Loucy (cell line): ENCODE measurements around the gene SHISAL2A.

ENCODE experiments used
- EZH2phosphoT487 ChIP-seq: fragments of 200-600 bp; IDR thresholded peaks from 2 replicates; pipeline ENCODE4 v1.6.1; 2018; ENCODE audit warnings: antibody characterized with exemption, mild to moderate bottlenecking, moderate library complexity, borderline replicate concordance
- TF ChIP-seq, protein P1 (sequence below): fragments of 200-600 bp; sonication (generic); conservative IDR thresholded peaks from 2 replicates; pipeline ENCODE4 v1.5.1; 2014; ENCODE audit warnings: mild to moderate bottlenecking, antibody characterized with exemption, low read length

DNA sequence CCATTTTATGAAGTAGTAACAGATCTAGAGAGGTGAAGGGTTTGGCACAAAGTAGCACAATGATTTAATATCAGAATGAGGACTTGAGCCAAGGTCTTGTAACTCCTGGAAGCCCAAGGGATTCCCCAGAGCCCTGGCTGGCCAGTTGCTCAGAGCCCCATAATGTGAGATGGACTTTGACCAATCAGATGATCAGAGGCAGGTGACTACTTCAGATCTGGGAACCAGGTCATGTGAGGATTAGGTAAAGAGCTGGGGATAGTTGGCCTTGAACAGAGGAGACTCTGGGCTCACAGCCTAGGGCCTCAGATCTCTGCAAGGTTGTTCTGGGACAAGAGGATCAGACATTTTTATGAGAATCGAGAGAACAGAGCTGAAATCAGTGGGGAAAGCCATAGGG is 18.9 kb downstream of the SHISAL2A start:
- TF ChIP-seq, protein P1, sequence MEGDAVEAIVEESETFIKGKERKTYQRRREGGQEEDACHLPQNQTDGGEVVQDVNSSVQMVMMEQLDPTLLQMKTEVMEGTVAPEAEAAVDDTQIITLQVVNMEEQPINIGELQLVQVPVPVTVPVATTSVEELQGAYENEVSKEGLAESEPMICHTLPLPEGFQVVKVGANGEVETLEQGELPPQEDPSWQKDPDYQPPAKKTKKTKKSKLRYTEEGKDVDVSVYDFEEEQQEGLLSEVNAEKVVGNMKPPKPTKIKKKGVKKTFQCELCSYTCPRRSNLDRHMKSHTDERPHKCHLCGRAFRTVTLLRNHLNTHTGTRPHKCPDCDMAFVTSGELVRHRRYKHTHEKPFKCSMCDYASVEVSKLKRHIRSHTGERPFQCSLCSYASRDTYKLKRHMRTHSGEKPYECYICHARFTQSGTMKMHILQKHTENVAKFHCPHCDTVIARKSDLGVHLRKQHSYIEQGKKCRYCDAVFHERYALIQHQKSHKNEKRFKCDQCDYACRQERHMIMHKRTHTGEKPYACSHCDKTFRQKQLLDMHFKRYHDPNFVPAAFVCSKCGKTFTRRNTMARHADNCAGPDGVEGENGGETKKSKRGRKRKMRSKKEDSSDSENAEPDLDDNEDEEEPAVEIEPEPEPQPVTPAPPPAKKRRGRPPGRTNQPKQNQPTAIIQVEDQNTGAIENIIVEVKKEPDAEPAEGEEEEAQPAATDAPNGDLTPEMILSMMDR: no peak
- TF ChIP-seq EZH2phosphoT487: no peak
